GM18511 (cell line): ENCODE measurements around the gene COG5.

ENCODE experiments used
- ATAC-seq: cut with Tn5 transposase; IDR thresholded peaks from one replicate; pipeline ENCODE4 v1.9.1; 2021; ENCODE audit warnings: mild to moderate bottlenecking, moderate library complexity; ENCODE audit not compliant: unreplicated experiment

The COG5 gene

GRCh38 chr7:107506674-107507339 is 56.9 kb downstream of the COG5 start:
- ATAC-seq, result no peak

- no peak for ATAC-seq
Observed at GRCh38 chr7:107505997-107506673, 57.6 kb downstream of the COG5 start.

- ATAC-seq, result no peak
Observed at GRCh38 chr7:107505362-107505761, 58.4 kb downstream of the COG5 start.

- ATAC-seq, result no peak
Observed at GRCh38 chr7:107503687-107504086, 60.0 kb downstream of the COG5 start.

GRCh38 chr7:107502797-107503196 is 60.9 kb downstream of the COG5 start:
- no peak for ATAC-seq

- no peak for ATAC-seq
Observed at GRCh38 chr7:107502154-107502553, 61.6 kb downstream of the COG5 start.

- no peak for ATAC-seq
Observed at GRCh38 chr7:107501593-107501992, 62.1 kb downstream of the COG5 start.

- ATAC-seq, result no peak
Observed at GRCh38 chr7:107499731-107500130, 64.0 kb downstream of the COG5 start.

- no peak for ATAC-seq
Observed at GRCh38 chr7:107495516-107495915, 68.2 kb downstream of the COG5 start.

- ATAC-seq, result no peak
Observed at GRCh38 chr7:107494884-107495283, 68.8 kb downstream of the COG5 start.

GRCh38 chr7:107494315-107494751 is 69.4 kb downstream of the COG5 start:
- no peak for ATAC-seq

- ATAC-seq, result no peak
Observed at GRCh38 chr7:107492875-107493274, 70.8 kb downstream of the COG5 start.

- no peak for ATAC-seq
Observed at GRCh38 chr7:107486041-107486440, 77.7 kb downstream of the COG5 start.

GRCh38 chr7:107482571-107482970 is 81.1 kb downstream of the COG5 start:
- no peak for ATAC-seq

- no peak for ATAC-seq
Observed at GRCh38 chr7:107480932-107481331, 82.8 kb downstream of the COG5 start.

GRCh38 chr7:107479303-107479702 is 84.4 kb downstream of the COG5 start:
- no peak for ATAC-seq

- ATAC-seq, result no peak
Observed at GRCh38 chr7:107474104-107474521, 89.6 kb downstream of the COG5 start.

- no peak for ATAC-seq
Observed at GRCh38 chr7:107472116-107472515, 91.6 kb downstream of the COG5 start.

- no peak for ATAC-seq
Observed at GRCh38 chr7:107471292-107472070, 92.2 kb downstream of the COG5 start.

GRCh38 chr7:107469929-107470328 is 93.8 kb downstream of the COG5 start, which contains the start of gene GPR22:
TSS of gene GPR22 (plus strand) at chr7:107470057. CDS start at chr7:107474061, 4,004 bp downstream.
- no peak for ATAC-seq

- no peak for ATAC-seq
Observed at GRCh38 chr7:107468824-107469223, 94.9 kb downstream of the COG5 start.

GRCh38 chr7:107467972-107468371 is 95.7 kb downstream of the COG5 start:
- ATAC-seq, result no peak
